ENCODE measurements around the gene MBNL3.

GRCh38 chrX:132467026-132467425 is 21.8 kb downstream of the MBNL3 start:
- TF ChIP-seq EP300 (IDR thresholded peaks at IDR 0.05; ENCODE audit: borderline replicate concordance in 1 of 2, low read depth in 1 of 2, low read length in 1 of 2) (no peak), CTCF (IDR thresholded peaks at IDR 0.05) (no peak), RFX5 (IDR thresholded peaks at IDR 0.05; ENCODE audit: low read length) (no peak), REST (IDR thresholded peaks at IDR 0.05; ENCODE audit: low read depth, low read length) (no peak), POLR2AphosphoS5 (IDR thresholded peaks at IDR 0.05; ENCODE audit: low read depth, low read length) (no peak), FOXM1 (IDR thresholded peaks at IDR 0.05; ENCODE audit: low read depth) (no peak), TEAD4 (IDR thresholded peaks at IDR 0.05; ENCODE audit: borderline replicate concordance, insufficient read depth) (no peak), GABPA (IDR thresholded peaks at IDR 0.05; ENCODE audit: low read depth) (no peak), MAX (IDR thresholded peaks at IDR 0.05; ENCODE audit: low read depth) (no peak), RAD21 (IDR thresholded peaks at IDR 0.05; ENCODE audit: low read length) (no peak), IRF3 (IDR thresholded peaks at IDR 0.05; ENCODE audit: low read depth, low read length) (no peak), TAF1 (IDR thresholded peaks at IDR 0.05; ENCODE audit: borderline replicate concordance, low read depth, low read length) (no peak), SMC3 (IDR thresholded peaks at IDR 0.05; ENCODE audit: low read depth, low read length) (no peak)
